ENCODE measurements around the gene PPM1B.

DNA sequence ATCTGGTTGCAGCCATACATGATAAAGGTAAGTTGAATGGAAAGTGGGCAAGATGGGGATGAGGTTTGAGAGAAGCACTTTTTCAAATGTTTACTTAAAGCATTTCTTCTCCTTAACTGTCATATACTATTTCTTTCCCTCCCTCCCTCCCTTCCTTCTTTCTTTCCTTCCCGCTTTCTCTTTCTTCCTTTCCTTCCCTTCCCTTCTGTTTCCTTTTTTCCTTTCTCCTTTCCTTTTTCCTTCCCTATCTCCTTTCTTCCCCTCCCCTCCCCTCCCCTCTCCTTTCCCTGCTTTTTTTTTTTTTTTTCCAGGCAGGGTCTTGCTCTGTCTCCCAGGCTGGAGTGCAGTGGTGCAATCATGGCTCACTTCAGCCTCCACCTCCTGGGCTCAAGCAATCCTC, 112.2 kb downstream of the PPM1B start:
- TF ChIP-seq CTCF (IDR thresholded peaks at IDR 0.05) (no peak), EP300 (IDR thresholded peaks at IDR 0.05) (no peak), POLR2A (IDR thresholded peaks at IDR 0.05) (no peak), POLR2AphosphoS5 (IDR thresholded peaks at IDR 0.05) (no peak)

Measured in stomach (tissue), 4 donors.